ENCODE measurements around the gene MPDZ.

DNA sequence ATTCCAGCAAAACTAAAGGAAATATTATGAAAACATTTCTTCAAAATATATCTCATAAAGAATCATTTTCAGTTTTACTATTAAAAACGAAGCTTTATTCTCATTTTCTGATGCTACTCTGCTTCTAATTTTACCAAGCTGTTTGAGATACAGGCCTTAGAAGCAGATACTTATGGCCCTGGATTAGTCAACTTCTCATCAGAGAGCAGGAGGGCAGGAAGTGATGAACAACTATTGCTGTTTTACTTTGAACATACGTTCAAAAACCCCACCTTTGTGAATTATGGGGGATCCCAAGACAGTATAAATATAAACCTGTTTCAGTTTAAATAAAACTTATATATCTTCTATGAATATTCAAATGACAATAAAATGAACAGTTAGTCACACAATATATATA lies 16.0 kb downstream of the MPDZ start:
- TF ChIP-seq POLR2A (IDR thresholded peaks at IDR 0.05), result no peak
- TF ChIP-seq, protein P1, sequence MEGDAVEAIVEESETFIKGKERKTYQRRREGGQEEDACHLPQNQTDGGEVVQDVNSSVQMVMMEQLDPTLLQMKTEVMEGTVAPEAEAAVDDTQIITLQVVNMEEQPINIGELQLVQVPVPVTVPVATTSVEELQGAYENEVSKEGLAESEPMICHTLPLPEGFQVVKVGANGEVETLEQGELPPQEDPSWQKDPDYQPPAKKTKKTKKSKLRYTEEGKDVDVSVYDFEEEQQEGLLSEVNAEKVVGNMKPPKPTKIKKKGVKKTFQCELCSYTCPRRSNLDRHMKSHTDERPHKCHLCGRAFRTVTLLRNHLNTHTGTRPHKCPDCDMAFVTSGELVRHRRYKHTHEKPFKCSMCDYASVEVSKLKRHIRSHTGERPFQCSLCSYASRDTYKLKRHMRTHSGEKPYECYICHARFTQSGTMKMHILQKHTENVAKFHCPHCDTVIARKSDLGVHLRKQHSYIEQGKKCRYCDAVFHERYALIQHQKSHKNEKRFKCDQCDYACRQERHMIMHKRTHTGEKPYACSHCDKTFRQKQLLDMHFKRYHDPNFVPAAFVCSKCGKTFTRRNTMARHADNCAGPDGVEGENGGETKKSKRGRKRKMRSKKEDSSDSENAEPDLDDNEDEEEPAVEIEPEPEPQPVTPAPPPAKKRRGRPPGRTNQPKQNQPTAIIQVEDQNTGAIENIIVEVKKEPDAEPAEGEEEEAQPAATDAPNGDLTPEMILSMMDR (IDR thresholded peaks at IDR 0.05), result no peak
- TF ChIP-seq POLR2AphosphoS5 (IDR thresholded peaks at IDR 0.05; ENCODE audit: insufficient read depth in 1 of 2, low read depth in 1 of 2), result no peak
